HepG2 (cell line): Measurements from ENCODE around the gene DPT. TPM values are rescaled to one million over a fixed set of nuclear protein-coding genes. Genes with fewer than 3 reads are reported as not detected.

Experiments used
- CEBPG ChIP-seq: IDR thresholded peaks from 2 replicates; pipeline ENCODE4 v1.6.1; 2016
- DMAP1 ChIP-seq: IDR thresholded peaks from 2 replicates; pipeline ENCODE4 v1.6.1; 2016
- HOMEZ ChIP-seq: IDR thresholded peaks from 2 replicates; pipeline ENCODE4 v1.6.1; 2016; ENCODE audit warnings: low read depth
- PCBP2 ChIP-seq: fragments of 200-400 bp; formaldehyde crosslinking; optimal IDR thresholded peaks from 2 replicates; pipeline ENCODE3; 2018; ENCODE audit warnings: low read length, low read depth; ENCODE audit not compliant: poor library complexity, severe bottlenecking
- SRSF4 ChIP-seq: fragments of 200-400 bp; formaldehyde crosslinking; IDR thresholded peaks from one replicate; pipeline ENCODE4 v1.6.1; 2018; ENCODE audit warnings: mild to moderate bottlenecking, low read depth, low read length, moderate library complexity; ENCODE audit not compliant: poor library complexity, severe bottlenecking
- ZNF616 ChIP-seq: sonication (generic); formaldehyde crosslinking; IDR thresholded peaks from 2 replicates; pipeline ENCODE4 v1.5.0; 2020; ENCODE audit warnings: low read depth, mild to moderate bottlenecking, missing genetic modification reagents
- polyA plus RNA-seq, 8 experiments: library from polyadenylated mRNA; depleted of rRNA in 3 of 8; stranded (reverse) in 7 of 8; unstranded in 1 of 8; fragments of >200 nt; fragmentation: Illumina TruSeq in 4 of 8; extraction: Trizol in 4 of 8; gene quantifications; 2 replicates each; pipeline versions ENCODE4 v1.2.1 to v1.2.3, GENCODE V29; 2011 to 2016; ENCODE audit warnings: low read depth in 4 of 8, missing spikeins in 1 of 8, mixed read lengths in 1 of 8; ENCODE audit not compliant: insufficient read depth in 1 of 8
- total RNA-seq, 5 experiments: library from RNA; depleted of rRNA; stranded (reverse); fragments of >200 nt; fragmentation: Illumina TruSeq; extraction: Trizol; gene quantifications; 2 replicates each; pipeline ENCODE4 v1.2.3, GENCODE V29; 2016; ENCODE audit warnings: low read depth in 1 of 5
- TF ChIP-seq, protein P1 (sequence below): sonication (generic); formaldehyde crosslinking; IDR thresholded peaks from 2 replicates; pipeline ENCODE4 v1.9.0; 2021; ENCODE audit warnings: missing genetic modification reagents, borderline replicate concordance
- TF ChIP-seq, protein P2 (sequence below): sonication (generic); formaldehyde crosslinking; IDR thresholded peaks from 2 replicates; pipeline ENCODE4 v1.4.0; 2020; ENCODE audit warnings: mild to moderate bottlenecking, missing genetic modification reagents

The DPT gene
- total and polyA plus RNA-seq, 2 of the 13 experiments (the other 11 are each of a cell fraction or from before 2014, with no cell fraction given): 0.04 TPM; not detected in 1

- TF ChIP-seq, protein P1, sequence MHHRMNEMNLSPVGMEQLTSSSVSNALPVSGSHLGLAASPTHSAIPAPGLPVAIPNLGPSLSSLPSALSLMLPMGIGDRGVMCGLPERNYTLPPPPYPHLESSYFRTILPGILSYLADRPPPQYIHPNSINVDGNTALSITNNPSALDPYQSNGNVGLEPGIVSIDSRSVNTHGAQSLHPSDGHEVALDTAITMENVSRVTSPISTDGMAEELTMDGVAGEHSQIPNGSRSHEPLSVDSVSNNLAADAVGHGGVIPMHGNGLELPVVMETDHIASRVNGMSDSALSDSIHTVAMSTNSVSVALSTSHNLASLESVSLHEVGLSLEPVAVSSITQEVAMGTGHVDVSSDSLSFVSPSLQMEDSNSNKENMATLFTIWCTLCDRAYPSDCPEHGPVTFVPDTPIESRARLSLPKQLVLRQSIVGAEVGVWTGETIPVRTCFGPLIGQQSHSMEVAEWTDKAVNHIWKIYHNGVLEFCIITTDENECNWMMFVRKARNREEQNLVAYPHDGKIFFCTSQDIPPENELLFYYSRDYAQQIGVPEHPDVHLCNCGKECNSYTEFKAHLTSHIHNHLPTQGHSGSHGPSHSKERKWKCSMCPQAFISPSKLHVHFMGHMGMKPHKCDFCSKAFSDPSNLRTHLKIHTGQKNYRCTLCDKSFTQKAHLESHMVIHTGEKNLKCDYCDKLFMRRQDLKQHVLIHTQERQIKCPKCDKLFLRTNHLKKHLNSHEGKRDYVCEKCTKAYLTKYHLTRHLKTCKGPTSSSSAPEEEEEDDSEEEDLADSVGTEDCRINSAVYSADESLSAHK (CRISPR knock-in tag): no peak
- TF ChIP-seq DMAP1 (CRISPR knock-in tag) (no peak), HOMEZ (peak; percentile 96), CEBPG (CRISPR knock-in tag) (peak; percentile 69), PCBP2 (no peak), SRSF4 (no peak), ZNF616 (CRISPR knock-in tag) (no peak)
- TF ChIP-seq, protein P2, sequence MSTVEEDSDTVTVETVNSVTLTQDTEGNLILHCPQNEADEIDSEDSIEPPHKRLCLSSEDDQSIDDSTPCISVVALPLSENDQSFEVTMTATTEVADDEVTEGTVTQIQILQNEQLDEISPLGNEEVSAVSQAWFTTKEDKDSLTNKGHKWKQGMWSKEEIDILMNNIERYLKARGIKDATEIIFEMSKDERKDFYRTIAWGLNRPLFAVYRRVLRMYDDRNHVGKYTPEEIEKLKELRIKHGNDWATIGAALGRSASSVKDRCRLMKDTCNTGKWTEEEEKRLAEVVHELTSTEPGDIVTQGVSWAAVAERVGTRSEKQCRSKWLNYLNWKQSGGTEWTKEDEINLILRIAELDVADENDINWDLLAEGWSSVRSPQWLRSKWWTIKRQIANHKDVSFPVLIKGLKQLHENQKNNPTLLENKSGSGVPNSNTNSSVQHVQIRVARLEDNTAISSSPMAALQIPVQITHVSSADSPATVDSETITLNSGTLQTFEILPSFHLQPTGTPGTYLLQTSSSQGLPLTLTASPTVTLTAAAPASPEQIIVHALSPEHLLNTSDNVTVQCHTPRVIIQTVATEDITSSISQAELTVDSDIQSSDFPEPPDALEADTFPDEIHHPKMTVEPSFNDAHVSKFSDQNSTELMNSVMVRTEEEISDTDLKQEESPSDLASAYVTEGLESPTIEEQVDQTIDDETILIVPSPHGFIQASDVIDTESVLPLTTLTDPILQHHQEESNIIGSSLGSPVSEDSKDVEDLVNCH (CRISPR knock-in tag): no peak
These were observed 37.6 kb upstream of the DPT start (continued) for GRCh38 chr1:168766568-168766967.
